Fibroblast of upper back skin (primary cell): ENCODE results near the gene CCS.
"Not testable (repeated sequence)": the region's sequence is repeated elsewhere in the genome, so short reads cannot be mapped to it uniquely, and the experiment has no call there.

Experiments used
- DNase-seq: peaks from one replicate; pipeline ENCODE4 v3.0.0-alpha.2; 2013

The CCS gene

GRCh38 chr11:66592457-66593302 is at the start of gene CCS, which contains the start of gene CCDC87:
TSS of gene CCS (plus strand) at chr11:66593185. CDS start at chr11:66593262, 77 bp downstream.
TSS of gene CCDC87 (minus strand) at chr11:66593063. CDS start at chr11:66593015, 48 bp downstream.
- DNase-seq, result peak; percentile 94

- peak; percentile 52 for DNase-seq
Measured at GRCh38 chr11:66543263-66544107, 49.5 kb upstream of the CCS start.

GRCh38 chr11:66544952-66545351 is 48.0 kb upstream of the CCS start:
- not testable (repeated sequence) for DNase-seq

- peak; percentile 97 for DNase-seq
Measured at GRCh38 chr11:66545701-66546367, 47.2 kb upstream of the CCS start, which contains the start of gene ZDHHC24. TSS of gene ZDHHC24 (minus strand) at chr11:66546048. CDS start at chr11:66546003, 45 bp downstream.

- peak; percentile 36 for DNase-seq
Measured at GRCh38 chr11:66546368-66546965, 46.5 kb upstream of the CCS start, which contains the start of gene ACTN3. TSS of gene ACTN3 (plus strand) at chr11:66546903. CDS start at chr11:66546938, 35 bp downstream.

GRCh38 chr11:66546966-66547661 is 45.9 kb upstream of the CCS start:
- no peak for DNase-seq

- DNase-seq, result no peak
Measured at GRCh38 chr11:66547662-66548009, 45.3 kb upstream of the CCS start.

GRCh38 chr11:66548041-66548440 is 44.9 kb upstream of the CCS start:
- DNase-seq, result no peak

GRCh38 chr11:66548774-66549630 is 44.0 kb upstream of the CCS start:
- DNase-seq, result no peak

GRCh38 chr11:66549696-66550095 is 43.3 kb upstream of the CCS start:
- no peak for DNase-seq

GRCh38 chr11:66550887-66551286 is 42.1 kb upstream of the CCS start:
- DNase-seq, result no peak

- DNase-seq, result no peak
Measured at GRCh38 chr11:66554602-66555001, 38.4 kb upstream of the CCS start.

- DNase-seq, result no peak
Measured at GRCh38 chr11:66555416-66555815, 37.6 kb upstream of the CCS start.

GRCh38 chr11:66556086-66556485 is 36.9 kb upstream of the CCS start:
- DNase-seq, result no peak

- no peak for DNase-seq
Measured at GRCh38 chr11:66557733-66558326, 35.2 kb upstream of the CCS start.

GRCh38 chr11:66559142-66559865 is 33.7 kb upstream of the CCS start:
- DNase-seq, result peak; percentile 10

GRCh38 chr11:66559866-66560676 is 32.9 kb upstream of the CCS start:
- DNase-seq, result no peak

- DNase-seq, result no peak
Measured at GRCh38 chr11:66561178-66561974, 31.6 kb upstream of the CCS start.
